HG02840 (cell line): ENCODE data around the gene FN1.
"Not testable (repeated sequence)": the region's sequence is repeated elsewhere in the genome, so short reads cannot be mapped to it uniquely, and the experiment has no call there.

Experiments
- ATAC-seq: cut with Tn5 transposase; IDR thresholded peaks from one replicate; pipeline ENCODE4 v1.9.1; 2021; ENCODE audit warnings: mild to moderate bottlenecking, moderate library complexity, moderate number of reproducible peaks; ENCODE audit not compliant: unreplicated experiment, low FRiP score

FN1 gene

DNA sequence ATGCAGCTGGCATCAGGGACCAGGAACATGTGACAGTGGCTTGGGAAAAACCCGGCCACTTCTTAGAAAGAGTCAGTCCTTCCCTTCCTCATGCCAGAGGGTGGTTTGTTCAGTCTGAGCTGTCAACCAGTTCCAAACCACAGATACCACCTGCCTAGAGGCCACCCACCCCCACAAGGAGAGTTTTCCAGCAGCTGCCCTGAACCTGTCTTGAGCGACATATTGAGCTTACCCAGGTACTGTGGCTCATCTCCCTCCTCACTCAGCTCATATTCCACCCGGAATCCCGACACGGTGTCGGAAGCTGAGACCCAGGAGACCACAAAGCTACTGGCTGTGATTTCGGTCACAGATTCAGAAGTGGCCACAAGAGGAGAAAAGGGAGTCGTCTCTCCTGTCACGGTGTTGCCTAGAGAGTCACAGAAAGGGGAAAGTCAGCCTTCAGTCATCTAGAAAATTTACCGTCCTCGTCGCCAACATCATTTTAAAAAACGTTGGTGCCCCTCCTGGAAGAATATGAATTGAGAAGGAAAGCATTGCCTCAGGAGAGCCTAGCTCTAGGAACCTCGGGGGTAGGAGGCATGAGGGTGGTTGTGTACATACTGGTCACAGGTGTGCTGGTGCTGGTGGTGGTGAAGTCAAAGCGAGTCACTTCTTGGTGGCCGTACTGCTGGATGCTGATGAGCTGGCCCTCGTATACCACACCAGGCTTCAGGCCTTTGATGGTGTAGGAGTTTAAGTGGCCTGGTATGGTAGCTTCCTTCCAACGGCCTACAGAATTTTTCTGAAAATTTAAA lies 26.3 kb downstream of the FN1 start:
- no peak for ATAC-seq

- ATAC-seq, result not testable (repeated sequence)
Observed at GRCh38 chr2:215408441-215408840, 27.4 kb downstream of the FN1 start.

DNA sequence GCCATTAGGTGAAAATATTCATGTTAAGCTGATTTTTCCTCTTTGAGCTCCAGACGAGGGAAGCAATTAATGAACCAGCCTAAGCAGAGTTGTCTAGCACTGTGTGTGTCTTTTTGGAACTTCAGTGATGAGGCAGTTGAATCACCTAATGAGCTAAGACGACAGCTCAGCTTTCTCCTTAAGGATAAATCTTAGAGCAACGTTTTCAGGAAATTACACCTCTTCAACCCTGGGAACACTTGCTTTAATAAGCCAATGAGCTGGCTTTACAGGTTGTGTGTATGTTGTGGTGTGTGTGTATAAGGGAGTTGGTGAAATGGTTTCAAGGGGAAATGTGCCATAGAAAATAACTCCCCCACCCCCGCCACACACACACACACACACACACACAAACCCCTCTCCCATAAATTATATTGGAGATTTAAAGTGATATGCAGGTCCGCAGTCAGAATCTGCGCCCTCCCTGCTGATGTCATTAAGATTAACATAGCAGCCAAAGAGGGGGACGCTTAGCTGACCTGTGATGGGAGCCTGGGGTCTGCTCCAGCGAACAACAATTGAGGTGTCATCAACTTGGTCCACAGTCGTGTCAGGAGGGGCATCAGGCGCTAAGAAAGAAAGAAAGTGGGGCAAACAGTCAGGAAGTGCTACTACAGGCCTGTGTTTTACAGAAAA lies 28.1 kb downstream of the FN1 start:
- ATAC-seq, result no peak

DNA sequence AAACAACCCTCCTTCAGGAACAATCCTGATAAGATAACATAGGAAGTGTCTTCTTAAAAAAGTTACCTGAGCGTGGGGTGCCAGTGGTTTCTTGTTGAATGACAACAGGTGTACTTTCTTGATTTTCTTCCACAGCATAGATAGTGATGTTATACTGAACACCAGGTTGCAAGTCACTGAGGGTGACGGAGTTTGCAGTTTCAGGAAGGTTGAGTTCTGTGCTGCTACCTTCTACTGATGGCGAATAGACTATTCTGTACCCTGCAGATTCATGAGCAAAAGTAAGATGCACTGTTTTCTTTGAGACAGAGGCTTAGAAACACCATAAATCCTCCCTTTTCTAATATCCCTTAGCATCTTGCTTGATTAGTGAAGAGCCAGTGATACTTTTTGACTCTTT lies 28.8 kb downstream of the FN1 start:
- no peak for ATAC-seq

DNA sequence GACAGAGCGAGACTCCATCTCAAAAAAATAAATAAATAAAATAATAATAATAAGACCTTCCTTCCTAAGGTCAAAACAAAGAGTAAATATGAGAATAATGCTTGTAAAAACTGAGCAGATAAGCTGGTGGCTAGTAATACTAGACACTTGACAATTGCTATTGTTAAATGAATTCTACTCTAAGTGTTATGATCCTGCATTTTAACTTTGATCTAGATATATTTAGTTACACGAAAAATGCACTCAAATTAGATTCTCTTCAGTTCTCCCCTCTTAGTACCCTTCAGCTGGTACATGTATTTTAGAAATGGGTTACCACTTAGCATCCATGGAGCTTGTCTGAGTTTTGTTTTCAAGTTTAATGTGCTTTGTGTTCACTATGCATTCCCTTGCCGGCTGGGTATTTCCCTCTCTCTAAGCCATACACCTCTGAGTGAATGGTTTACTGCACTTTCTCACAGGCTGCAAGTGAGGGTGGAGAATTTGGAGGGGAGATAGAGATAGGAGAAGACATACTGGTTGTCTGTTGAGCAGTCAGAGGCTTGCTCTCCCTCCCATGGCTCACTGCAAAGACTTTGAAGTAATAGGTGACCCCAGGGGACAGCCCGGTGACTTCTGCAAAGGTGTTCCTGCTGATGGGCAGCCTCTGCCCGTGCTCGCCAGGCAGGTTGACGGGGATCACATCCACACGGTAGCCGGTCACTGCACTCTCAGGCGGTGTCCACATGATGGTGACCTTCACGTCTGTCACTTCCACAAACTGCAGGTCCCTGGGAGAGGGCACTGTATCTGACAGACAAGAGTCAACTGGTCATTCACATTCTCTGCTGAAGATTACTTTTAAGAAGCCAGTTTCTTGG lies 29.9 kb downstream of the FN1 start:
- no peak for ATAC-seq

- ATAC-seq, result no peak
Observed at GRCh38 chr2:215404348-215405012, 31.4 kb downstream of the FN1 start.

GRCh38 chr2:215403441-215404347 lies 32.2 kb downstream of the FN1 start:
- no peak for ATAC-seq

- ATAC-seq, result no peak
Observed at GRCh38 chr2:215401896-215402379, 33.9 kb downstream of the FN1 start.

DNA sequence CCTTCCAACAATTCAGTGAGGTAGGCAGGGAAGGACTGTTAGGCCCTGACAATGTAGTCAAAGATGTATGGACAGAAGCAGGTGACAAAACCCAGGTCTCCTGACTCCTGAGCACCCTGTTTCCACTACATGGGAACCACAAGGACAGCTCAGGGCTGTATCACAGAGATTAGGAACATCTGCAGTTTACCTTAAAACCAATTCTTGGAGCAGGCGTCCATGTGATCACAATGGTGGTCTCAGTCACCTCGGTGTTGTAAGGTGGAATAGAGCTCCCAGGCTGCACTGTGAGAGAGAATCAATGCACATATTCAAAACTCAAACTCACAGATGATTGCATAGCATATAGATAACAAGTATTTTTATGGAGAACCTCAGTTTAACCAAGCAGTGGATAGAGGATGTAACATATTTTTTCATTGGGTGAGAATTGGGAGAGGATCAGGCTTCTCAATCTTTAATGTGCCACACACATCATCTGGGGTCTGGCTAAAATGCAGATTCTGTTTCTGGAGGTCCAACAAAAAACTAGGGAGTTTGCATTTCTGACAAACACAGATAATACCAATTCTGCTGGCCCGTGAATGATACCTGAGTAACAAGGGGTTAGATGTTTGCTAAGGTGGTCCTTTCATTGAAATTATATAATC lies 36.7 kb downstream of the FN1 start:
- no peak for ATAC-seq

DNA sequence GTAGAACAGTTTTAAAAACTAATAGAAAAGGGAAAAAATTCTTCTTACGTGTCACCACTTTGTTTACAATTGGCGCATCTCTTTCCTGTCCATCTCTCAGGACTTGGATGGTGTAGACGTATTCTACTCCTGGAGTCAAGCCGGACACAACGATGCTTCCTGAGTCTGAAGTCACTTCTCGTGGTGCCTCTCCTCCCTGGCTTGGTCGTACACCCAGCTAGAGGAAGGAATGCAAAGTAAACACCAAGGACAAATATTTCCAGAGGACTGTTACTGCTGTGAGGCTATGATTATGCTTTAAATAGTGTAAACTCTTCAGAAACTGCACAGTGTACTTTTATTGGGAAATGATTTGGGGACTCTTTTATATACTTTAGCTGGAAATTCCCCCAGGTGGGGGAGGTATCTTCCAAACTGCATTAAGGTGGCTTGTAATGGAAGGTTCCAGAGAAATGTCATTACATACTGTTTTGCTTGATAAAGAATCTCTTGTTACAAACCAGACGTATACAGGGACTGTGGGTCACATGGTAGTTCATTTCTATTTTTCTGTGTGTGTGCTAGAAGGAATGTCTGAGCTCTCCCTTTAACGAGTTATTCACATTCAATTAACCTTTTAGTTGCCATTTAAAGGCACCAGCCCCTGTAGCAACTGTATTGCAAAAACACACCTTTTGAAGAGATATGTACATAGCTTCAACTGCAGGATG lies 38.1 kb downstream of the FN1 start:
- ATAC-seq, result no peak

DNA sequence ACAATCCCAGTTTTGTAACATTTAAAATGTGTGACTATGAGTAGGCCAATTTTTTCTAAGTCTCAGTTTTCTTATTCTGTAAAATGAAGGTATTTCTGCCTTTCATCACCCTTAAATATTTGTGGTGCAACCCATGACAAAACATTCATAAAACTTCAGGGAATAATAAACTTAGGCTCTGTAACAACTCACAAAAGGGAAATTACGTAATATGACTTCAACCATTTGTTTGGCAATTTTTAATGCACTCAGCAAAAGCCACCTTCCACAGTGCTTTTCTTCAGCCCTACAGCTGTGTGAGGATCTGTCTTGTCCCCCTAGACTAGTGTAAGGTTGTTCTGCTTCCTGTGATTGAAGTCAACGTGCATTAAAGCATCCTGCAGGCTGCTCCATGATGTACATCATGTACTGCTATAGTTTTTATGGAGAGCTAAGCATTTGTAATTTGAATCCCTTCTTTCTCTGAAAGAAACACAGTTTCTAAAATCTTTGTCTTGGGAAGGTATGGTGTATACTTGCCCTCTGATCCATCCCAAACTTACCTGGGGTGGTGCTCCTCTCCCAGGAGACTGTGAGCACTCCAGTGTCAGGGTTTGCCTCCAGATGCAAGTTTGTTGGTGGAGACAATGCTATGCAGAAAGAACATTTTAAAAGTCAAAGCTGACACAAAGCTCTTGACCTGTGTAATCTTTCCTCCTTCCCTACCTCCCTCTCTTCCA lies 39.1 kb downstream of the FN1 start:
- ATAC-seq, result no peak

DNA sequence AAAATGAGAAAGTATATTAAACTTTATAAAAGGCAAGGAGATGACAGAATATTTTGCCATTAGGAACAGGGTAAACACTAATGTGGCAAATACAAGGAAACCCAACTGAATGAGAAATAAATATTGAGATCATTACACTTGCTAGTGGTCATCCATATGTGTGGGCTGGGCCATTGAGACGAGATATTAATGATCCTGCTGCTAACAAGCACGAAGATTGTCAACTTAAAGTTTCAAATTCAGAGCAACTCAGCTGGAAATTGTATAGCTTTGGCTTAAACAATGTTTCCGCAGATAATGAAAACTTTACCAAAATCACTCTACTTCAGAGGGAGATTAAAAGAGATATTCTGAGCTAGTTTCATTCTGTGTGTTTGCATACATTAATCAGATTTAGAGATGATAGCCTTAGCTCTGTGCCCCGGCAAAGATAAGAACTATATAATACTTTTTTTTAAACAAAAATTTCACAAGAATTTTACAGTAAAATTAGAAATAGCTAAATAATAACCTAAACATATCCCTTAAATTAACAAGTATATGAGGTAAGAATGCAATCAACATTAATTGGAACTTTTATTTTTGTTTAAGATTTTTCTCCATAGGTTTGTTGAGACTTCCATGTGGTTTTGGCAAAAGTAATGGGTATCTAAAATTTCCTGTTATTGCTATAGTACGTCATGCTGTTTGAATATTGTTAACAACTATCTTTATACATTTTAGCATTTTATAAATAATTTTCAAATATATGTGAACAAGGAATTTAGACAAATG lies 40.0 kb downstream of the FN1 start:
- ATAC-seq, result no peak

- no peak for ATAC-seq
Observed at GRCh38 chr2:215394102-215394805, 41.6 kb downstream of the FN1 start.

DNA sequence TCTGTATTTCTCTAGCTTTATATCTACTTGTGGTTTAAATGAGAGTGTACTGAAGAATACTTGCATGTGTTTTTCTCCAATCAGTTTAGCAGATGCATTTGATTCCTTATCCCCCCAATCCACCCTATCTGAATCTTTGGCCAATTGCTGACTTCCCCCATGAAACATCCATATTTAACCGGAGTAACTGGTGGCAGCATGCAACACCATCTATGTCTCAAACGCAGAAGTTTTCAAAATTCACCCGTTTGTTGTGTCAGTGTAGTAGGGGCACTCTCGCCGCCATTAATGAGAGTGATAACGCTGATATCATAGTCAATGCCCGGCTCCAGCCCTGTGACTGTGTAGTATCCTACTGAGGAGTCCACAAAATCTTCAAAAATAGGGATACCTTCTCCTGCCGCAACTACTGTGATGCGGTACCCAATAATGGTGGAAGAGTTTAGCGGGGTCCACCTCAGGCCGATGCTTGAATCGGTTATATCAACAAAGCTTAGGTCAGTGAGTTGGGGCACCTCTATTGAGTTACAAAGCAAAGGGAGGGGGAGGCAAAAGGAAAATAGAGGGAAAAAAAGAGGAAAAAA lies 43.1 kb downstream of the FN1 start:
- ATAC-seq, result no peak

DNA sequence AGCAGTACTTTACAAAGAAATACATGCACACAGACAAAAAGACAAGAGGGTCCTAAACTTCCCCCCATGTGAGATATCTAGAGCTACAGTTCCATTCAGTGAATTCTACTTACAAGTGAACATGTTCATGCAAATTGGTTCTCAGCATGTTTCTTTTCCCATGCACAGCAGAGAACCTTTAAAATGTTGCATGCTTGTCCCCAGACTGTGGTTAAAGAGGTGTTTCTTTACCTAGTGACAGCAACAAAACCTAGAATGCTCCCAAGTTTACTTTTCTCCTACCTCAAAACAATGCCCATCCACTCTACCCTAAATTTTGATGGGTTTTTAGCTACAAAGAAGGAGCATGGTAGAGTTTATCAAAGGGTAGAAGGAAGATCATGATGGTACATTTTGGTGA lies 43.7 kb downstream of the FN1 start:
- no peak for ATAC-seq

GRCh38 chr2:215391531-215391930 lies 44.3 kb downstream of the FN1 start:
- no peak for ATAC-seq
